Activated T-cell treated with anti-CD3 and anti-CD28 coated beads, Interleukin-2, amount 50 U/mL, for 48 hours (primary cell): Measurements from ENCODE around the gene ERCC3.
A peak's percentile ranks its signal among the peaks of the same experiment; 100 is the strongest.
"Not testable (repeated sequence)": the region's sequence is repeated elsewhere in the genome, so short reads cannot be mapped to it uniquely, and the experiment has no call there.

Experiments used
- DNase-seq, 2 experiments: peaks; one replicate each; pipeline ENCODE4 v3.0.0-alpha.2; 2020

The ERCC3 gene

DNA sequence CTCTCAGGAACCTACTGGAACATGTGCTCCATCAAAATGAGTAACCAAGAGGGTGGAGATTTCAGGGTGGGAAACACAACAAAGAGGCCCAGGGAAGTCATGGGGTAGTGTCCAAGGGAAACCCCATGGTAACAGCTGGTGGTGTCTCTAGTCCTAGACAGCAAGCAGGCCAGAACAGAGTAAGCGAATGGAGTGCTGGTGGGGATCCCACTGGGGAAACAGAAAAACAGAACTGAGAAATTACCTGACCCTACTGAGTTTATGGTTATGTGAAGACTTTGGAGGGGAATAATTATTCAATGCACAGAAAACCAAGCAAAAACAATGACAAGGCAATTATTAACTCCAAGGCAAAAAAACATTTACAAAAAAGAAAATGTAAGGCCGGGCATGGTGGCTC lies 16.9 kb downstream of the ERCC3 start:
- no peak for DNase-seq

DNA sequence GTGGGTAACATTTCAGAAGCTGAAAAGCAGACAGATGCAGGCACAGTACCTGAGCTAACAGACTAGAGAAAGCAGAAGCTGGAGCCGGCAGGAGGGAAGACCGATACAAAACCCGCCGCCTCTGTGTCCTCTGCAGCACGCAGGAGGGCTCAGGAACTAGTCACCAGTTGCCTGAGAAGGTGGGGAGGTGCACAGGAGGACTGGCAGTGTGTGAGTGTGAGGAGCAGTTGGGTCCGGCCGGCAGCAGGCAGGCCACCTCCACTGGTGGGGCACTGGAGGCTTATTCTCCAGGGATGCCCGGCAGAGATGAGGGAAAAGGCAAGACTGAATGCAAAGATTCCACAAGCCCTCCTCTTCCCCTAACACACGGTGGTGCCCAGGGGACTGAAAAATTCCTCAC lies 18.2 kb downstream of the ERCC3 start:
- no peak for DNase-seq

DNA sequence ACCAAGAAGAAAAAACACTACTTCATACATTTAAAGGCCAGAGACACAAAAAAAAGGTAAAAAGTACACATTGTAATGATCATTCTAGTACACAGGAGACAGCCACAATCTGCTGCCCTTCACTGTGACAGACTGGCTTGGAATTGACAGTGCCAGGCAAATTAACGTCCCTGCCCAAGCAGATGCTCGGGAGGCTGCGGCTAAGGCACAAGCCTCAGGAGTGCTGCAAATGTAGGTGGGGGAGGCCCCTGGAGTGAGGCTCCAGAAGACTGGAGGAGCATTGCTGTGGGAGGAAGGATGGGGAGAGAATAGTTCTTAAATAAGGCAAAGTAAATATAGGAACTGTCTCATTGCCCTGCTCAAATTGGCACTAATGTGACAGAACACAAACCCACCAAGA lies 18.6 kb downstream of the ERCC3 start:
- DNase-seq: no peak

DNA sequence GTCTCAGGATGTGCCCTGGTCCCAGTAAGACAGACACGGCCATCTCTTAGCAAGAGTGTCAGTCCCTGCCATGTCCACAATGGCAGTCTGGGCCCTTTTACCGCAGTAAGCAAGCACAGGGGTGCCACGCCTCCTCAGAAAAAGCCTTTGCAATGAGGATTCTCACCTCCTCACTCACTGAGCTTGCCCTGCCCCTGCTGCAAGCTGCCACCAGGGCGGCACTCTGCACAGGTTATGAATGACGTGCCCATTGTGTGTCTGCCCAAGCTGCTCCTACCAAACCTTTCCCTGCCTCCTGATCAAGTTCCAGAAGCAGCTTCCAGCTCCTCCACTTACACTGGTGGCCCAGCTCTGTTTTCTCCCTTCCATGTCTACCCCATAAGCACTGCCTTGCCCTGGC lies 23.3 kb downstream of the ERCC3 start:
- DNase-seq: peak; percentile 27 to 31

DNA sequence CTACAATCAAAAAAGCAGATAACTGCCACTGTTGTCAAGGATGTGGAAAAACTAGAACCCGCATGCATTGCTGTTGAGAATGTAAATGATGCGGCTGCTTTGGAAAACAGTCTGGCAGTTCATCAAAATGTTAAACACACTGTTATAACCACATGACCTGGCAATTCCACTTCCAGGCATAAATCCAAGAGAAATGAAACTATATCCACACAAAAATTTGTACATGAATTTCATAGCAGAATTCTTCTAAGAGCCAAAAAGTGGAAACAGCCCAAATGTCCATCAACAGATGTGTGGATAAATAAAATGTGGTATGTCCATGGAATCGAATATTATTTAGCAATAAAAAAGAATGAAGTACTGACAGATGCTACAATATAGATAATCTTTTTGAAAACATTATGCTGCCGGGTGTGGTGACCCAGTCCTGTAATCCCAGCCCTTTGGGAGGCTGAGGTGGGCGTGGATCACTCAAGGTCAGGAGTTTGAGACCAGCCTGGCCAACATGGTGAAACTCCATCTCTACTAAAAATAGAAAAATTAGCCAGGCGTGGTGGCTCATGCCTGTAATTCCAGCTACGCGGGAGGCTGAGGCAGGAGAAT lies 32.0 kb downstream of the ERCC3 start:
- no peak for DNase-seq

DNA sequence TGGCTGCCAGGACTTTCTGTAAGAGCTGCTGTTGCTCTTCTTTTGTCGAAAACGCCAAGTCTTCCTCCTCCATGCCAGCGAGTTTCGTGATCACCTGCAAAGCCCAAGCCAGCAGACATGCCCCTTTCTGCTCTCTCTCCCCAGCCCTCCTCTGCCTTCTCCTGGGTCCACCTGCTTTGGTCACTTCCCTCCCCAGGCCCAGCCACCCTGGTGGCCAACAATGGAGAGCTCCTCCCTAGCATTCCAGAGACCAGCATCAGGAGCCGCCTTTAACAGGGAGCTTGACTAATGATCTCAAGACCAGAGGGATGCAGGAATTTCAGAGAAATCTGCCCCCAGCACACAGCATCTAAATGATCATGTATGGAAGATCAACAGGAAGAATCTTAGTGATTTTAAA lies 34.6 kb downstream of the ERCC3 start:
- DNase-seq: no peak

DNA sequence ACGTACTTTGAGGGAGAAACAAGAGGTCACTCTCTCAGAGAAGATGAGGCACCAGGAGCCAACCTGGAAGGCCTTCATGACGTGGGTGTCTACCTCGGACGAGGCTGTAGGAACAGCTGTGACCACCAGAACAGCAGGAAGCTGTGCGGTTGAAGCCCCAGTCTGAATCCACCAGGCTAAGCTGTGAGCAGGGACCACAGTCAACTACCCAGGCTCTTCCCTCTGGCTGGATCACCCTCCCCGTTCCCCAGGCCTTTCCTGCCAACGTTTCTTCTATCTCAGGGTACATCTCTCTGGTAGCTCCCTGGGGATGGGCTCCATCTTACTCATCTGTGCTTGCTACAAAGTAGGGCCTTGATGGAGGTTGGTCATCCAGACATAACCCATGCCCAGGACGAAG lies 37.1 kb downstream of the ERCC3 start:
- DNase-seq: no peak

DNA sequence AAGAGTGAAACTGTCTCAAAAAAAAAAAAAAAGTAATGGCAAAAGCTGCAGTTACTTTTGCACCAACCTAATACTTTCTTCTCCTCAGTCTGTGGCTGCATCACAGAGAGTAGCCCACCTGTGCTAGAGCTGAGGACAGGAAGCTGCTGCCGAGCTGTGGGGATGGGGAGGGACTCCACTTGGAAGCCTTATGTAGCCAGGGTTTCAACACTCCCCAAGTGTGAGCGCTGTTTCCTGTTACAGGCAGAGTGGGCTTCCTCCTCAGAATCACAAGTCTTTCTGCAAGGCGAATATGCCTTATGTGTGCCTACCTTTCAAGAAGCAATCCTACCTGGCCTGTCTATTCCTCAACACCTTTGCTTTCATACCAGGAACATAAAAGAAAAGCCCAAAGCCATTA lies 37.6 kb downstream of the ERCC3 start:
- DNase-seq: no peak

DNA sequence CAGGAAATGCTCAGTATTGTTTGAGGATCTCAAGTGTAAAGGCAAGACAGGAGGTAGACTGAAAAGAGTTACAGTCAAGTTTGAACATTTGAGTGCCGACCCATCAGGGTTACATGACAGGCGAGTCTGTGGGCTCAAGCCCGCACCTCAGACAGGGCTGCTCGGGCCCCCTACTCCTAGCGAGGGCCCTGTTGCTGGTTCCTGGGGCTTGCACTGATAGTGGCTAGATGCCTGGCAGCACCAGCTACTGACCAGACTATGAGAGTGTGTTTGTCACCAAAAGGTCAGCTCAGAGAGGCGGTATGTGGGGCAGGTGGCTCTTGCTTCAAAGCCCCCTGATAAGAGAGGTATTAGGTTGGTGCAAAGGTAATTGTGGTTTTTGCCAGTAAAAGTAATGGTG lies 38.2 kb downstream of the ERCC3 start:
- DNase-seq: no peak

DNA sequence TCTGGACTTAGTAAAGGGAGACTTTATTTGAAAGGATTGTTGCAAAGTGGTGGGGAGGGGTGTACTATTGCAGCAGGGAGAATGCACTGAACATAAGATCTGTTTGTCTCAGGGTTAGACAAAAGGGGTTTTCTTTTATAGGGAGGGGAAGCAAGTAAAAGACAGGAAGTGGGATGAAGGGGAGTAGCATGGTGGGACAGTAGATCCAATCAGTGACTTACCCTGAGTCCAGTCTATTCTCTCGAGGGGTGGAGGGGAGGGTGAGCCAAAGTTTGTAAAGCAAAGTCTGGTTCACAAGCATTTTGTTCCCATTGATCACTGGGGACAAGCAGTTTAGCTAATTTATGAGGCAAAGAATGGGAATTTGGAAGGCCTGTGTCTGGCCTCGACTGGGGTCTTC lies 38.8 kb downstream of the ERCC3 start:
- no peak for DNase-seq

DNA sequence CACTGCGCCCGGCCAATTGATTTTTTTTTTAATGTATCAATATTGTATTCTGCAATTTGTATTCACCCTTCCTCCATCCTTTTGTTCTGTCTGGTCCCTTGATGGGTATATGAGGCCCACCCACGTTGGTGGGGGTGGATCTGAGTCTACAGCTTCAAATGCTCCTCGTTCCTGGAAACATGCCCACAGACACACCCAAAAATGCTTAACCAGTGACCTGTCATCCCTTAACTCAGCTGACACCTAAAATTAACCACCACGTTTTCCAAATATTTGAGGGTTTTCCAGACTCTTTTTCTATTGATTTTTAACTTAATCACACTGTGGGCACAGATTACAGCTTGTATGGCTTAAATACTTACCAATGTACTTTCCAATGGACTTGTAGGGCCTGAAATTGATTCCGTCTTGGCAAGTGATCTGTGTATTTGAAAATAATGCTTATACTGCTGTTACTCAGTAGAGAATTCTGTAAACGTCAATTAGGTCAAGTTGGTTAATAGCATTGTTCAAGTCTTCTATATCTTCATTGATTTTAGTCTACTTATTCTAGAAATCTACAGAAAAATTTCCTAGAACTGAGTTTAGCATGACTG lies 39.5 kb downstream of the ERCC3 start:
- no peak for DNase-seq

DNA sequence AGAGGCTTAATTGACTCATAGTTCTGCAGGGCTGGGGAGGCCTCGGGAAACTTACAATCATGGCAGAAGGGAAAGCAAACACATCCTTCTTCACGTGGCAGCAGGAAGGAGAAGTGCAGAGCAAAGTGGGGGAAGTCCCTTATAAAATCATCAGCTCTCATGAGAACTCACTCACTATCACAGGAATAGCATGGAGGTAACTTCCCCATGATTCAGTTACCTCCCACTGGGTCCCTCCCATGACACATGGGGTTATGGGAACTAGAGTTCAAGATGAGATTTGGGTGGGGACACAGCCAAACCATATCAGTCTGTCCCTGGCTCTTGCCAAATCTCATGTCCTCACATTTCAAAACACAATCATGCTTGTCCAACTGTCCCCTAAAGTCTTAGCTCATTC lies 52.8 kb downstream of the ERCC3 start:
- not testable (repeated sequence) for DNase-seq

DNA sequence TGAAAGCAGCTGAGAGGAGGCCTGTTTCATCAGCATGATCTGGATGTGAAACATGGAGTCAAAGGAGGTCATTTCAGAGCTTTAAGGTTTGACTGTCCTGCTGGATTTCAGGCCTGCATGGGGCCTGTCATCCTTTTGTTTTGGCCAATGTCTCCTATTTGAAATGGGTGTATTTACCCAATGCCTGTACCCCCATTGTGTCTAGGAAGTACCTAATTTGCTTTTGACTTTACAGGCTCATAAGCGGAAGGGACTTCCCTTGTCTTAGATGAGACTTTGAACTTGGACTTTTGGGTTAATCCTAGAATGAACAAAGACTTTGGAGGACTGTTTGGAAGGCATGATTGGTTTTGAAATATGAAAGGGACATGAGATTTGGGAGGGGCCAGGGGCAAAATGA lies 54.5 kb downstream of the ERCC3 start:
- DNase-seq: no peak

DNA sequence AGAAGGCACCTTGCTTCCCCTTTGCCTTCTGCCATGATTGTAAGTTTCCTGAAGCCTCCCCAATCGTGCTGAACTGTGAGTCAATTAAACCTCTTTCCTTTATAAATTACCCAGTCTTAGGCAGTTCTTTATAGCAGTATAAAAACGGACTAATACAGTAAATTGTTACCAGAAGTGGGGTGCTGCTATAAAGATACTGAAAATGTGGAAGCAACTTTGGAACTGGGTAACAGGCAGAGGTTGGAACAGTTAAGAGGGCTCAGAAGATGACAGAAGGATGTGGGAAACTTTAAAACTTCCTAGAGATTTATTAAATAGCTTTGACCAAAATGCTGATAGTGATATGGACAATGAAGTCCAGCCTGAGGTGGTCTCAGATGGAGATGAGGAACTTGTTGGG lies 56.2 kb downstream of the ERCC3 start:
- DNase-seq: not testable (repeated sequence)

DNA sequence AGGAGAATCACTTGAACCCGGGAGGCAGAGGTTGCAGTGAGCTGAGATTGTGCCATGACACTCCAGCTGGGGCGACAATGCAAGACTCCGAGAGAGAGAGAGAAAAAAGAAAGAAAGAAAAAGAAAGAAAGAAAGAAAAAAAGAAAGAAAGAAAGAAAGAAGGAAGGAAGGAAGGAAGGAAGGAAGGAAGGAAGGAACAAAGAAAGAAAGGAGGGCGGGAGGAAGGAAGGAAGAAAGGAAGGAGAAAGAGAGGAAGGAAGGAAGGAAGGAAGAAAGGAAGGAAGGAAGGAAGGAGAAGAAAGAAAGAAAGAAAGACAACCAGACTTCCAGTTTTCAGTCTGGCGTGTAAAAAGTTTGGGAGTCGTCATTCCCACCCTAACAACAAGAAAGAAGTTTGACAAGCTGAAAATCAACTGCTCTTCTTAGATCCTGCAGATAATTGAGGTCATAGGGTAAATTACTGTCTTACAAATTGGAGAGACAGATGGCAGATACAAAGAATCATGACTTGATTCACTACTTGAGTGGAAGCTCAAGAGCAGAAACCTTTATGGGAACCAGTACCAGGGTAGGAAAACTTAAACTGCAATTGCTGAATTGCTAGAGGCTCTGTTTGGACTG lies 58.8 kb downstream of the ERCC3 start:
- no peak for DNase-seq

DNA sequence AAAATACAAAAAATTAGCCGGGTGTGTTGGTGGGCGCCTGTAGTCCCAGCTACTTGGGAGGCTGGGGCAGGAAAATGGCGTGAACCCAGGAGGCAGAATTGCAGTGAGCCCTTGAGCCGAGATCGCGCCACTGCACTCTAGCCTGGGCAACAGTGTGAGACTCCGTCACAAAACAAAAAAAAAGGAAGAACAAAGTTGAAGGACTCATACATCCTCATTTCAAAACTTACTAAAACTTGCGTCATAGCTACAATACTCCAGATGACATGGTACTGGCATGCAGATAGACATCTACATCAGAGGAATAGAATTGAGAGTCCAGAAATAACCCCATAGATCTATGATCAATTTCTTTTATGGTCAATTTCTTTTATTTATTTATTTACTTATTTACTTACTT lies 60.2 kb downstream of the ERCC3 start:
- DNase-seq: no peak

DNA sequence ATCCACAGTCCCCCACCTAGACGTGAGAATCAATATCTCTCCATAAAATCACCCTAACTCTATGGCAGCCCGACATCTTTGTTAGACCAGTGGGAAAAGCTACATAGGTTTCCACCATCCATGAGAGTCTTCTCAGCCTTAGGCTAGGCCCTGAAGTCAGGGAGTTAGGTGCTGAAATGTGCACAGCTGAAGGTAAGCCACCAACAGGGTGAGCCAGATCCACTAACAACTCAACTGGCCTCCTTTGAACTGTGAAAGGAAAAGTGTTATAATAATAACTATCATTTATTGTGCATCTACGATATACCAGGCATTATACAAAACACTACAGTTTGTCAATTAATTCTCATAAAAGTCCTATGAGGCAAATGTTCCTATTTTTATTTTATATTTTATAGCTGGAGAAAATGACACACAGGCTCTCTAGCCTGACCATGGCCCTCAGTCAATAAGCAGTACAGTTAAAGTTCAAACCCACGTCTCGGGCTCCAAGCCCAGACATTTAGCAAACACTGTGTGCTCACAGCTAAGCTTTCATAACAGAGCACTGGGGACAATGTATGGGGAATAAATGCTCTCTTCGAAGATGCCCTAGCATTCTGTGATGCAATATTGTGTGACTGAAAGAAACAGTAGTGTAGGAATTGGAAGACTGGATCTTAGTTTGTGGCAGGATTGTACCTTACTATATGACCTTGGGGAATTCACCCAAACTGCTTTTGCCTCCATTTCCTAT lies 62.6 kb downstream of the ERCC3 start:
- no peak for DNase-seq

DNA sequence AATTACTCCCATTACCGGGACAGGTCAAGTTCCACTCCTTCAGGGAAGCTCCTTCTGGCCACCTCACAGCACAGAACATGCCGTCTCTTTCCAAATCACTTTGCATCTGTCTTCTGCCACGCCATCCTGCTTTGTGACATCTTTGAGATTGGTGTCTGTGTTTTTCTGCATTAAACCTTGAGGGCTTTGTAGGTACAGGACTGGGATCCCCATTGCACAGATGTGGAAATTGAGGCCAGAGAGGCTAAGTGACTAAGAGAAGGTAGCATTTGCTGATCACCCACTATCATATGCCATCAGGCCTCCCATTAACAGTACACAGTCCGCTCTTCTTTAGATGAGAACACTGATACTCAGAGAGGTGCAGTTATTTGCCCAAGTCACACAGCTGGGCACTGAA lies 64.4 kb downstream of the ERCC3 start:
- DNase-seq: no peak

DNA sequence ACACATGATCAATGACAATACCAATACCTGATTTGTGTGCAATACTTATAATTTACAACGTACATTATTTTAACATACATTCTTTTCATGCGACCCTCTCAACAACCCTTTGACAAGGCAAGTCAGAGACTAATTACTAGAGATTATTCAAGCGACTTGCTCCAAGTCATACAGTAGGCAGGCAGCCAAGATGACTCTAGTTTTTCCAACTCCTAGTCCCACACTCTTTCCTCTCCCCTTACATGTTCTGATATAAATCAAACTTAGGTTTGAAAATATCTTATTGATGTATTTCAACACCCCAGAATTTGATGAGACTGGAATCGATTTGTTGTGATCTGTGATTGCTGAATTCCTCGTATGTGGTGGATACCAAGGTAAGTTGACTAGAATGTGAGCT lies 65.8 kb downstream of the ERCC3 start:
- no peak for DNase-seq

DNA sequence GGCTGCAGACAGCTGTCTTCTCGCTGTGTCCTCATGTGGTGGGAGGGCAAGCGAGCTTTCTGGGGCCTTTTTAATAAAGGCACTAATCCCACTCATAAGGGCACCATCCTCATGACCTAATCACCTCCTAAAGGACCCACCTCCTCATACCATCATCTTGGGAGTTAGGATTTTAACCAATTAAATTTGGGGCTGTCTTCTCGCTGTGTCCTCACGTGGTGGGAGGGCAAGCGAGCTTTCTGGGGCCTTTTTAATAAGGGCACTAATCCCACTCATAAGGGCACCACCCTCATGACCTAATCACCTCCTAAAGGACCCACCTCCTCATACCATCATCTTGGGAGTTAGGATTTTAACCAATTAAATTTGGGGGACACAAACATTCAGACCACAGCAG lies 66.7 kb downstream of the ERCC3 start:
- not testable (repeated sequence) for DNase-seq

DNA sequence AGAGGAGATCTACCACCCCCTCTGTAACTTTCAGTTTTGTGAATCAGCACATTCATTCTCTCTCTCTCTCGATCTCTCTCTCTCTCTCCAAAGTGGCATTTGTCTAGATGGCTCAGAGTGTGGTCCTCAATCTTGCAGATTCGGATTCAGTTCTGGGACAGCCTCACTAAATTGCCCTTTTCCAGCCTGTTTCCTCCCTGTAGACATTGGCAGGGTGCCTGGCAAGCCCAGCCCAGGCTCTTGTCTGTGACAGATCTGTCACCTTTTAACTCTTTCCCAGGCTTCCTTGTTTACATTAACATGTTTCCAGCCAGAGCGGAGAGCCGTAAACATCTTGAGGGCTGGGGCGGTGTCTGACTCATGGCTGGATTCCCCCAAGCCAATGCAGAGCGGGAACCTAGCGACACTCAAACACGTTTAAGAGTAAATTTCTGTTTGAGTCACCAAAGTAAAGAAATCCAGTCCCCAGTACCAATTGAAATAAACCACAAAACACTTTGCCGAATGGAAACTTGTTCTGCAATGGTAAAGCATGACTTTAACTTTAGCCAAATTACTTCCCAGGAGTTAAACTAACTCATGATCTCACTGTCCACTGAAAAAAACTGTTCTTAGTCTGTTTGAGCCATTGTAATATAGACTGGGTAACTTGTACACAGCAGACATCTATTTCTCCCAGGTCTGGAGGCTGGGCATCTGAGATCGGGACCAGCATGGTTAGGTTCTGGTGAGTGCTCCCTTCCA lies 67.3 kb downstream of the ERCC3 start:
- DNase-seq: peak; percentile 54 to 63

DNA sequence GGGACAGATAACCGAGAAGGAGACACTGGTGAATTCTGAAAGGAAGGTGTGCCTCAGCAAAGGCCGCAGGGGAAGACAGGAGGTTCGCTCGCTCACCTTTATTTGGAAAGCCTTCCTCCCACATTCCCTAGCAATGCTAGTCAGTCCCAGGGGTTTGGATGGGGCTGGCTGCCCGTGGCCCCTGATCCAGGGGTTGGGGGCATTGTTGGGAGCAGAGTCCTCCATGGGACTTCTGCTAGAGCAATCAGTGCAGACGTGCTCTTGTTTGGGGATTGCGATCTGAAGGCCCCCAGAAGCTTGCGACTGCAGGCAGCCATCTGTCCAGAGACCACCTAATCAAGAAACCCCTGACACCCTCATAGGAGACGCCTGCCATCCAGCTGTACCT lies 67.8 kb downstream of the ERCC3 start:
- no peak for DNase-seq

DNA sequence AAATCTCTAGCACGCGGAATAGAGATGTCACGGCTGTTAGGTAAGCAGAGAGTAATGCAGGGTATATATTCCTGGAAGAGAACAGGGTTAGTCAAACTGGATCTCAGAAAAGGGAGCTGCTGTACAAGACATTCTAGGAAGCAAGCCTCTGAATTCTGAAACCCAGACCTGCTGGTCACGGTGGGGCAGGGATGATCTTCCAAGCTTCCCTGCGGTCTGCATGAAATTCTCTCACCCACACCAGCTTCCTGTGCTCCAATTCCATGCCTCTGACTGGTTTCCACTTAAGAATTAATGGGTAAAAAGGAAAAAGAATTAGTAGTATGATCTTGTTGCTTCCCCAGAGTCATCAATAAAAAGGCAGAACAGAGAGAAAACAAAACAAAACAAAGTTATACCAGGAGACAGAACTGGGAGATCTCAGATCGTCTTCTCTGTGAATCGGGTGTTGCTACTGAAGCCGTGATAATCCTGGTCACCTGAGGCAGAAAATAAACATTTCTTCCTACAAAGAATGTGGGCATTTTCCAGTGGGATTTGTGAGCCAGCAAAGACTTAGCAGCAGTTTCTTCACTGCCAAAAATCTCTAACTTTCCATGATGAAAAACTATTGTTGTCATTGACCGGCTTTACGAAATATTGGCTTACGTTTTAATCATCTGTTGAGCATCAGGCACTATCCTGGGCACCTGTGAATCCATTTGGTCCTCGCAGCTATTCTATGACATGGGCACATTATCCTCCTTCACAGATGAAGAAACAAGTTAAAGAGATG lies 68.6 kb downstream of the ERCC3 start:
- DNase-seq: no peak
